ENCODE measurements around the gene RGS19.

DNA sequence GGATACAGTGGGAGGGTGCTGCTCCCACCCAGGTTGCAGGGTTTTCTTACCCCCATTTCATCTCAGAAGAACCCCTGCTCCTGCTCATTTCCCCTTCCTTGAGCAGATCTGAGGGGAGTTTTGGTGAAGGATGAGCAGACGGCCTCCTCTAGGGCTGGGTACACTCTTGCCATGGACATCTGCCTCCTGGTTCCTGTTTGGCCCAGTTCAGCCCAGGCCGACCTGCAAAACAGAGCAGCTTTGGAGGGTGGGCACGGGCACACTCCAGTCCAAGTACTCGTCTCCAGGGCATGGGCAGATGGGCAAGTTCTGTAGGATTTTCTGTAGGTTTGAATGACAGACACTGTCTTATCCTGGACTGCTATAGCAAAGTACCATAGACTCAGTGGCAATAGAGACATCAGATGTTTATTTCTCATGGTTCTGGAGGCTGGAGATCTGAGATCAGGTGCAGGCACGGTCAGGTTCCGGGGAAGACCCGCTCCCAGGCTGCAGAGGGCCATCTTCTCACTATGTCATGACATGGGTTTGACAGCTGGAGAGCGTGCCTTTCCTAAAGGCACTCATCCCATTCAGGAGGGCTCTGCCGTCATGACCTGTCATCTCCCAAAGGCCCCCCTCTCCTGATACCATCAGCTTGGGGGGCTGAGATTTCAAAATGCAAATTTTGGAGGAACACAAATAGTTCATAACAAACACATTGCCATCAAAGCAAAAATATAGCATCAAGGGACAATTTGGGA lies 21.8 kb upstream of the RGS19 start:
- TF ChIP-seq, protein P1, sequence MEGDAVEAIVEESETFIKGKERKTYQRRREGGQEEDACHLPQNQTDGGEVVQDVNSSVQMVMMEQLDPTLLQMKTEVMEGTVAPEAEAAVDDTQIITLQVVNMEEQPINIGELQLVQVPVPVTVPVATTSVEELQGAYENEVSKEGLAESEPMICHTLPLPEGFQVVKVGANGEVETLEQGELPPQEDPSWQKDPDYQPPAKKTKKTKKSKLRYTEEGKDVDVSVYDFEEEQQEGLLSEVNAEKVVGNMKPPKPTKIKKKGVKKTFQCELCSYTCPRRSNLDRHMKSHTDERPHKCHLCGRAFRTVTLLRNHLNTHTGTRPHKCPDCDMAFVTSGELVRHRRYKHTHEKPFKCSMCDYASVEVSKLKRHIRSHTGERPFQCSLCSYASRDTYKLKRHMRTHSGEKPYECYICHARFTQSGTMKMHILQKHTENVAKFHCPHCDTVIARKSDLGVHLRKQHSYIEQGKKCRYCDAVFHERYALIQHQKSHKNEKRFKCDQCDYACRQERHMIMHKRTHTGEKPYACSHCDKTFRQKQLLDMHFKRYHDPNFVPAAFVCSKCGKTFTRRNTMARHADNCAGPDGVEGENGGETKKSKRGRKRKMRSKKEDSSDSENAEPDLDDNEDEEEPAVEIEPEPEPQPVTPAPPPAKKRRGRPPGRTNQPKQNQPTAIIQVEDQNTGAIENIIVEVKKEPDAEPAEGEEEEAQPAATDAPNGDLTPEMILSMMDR (optimal IDR thresholded peaks at IDR 0.05 in 1 of 3, IDR thresholded peaks at IDR 0.05 in 1 of 3, conservative IDR thresholded peaks at IDR 0.05 in 1 of 3; ENCODE audit: extremely low read depth in 1 of 3, insufficient read depth in 2 of 3, low read length in 3 of 3) = no peak
- TF ChIP-seq EZH2 (IDR thresholded peaks at IDR 0.05; ENCODE audit: low read length) = no peak
